H4 (cell line): ENCODE data around the gene GTF2H1. TPM values are rescaled to one million over a fixed set of nuclear protein-coding genes. Genes with fewer than 3 reads are reported as not detected.
A peak's percentile ranks its signal among the peaks of the same experiment; 100 is the strongest.

ENCODE experiments used
- DNase-seq: peaks from one replicate; pipeline ENCODE4 v3.0.0-alpha.2; 2015; ENCODE audit warnings: low spot score
- total RNA-seq: library from RNA; depleted of rRNA; stranded (reverse); fragments of >200 nt; shearing (Covaris generic); gene quantifications from 2 replicates; pipeline ENCODE4 v1.2.3, GENCODE V29; 2014; rRNA removed

Gene GTF2H1
- 80.5 and 83.3 TPM in 2 replicates for total RNA-seq

DNA sequence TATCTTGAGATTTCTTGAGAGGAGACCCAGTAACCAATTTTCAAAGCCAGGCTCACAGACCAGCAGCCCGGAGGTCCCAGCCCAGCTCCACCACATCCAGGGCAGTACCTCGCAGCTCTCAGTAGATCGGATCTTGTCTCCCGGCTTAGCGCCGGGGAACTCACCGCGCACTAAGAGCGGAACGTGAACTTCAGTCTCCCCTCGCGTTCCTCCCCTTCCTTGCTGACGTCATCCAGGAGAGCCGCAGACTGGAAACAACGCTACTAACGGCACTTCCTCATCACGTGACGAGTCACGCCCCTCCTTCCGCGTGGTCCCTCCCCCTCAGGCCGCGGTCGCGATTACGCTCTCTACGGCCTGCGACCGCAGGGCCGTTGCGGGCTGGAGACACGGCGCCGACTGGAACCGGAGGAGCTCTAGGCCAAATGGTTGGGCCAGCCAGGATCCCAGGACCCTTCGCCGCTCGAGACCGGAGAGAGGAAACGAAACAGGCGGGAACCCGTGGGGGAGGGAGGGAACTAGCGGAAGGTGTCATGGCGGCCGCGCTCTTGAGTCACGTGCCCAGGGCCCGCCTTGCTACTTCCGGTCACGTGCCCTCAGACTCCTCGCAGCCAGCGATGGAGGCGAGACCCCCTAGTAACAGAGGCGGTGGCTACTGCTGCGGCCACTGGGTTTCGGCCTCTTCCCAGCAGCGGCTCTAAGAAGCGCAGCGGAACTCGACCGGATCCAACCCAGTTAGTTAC lies at the start of gene GTF2H1, which contains the start of gene HPS5:
GTF2H1 (plus strand) TSS at position 599 of the 743 bp plus-strand sequence. CDS start 10,508 bp downstream, outside the sequence.
HPS5 (minus strand) TSS at position 172 of the 743 bp plus-strand sequence. CDS start 4,282 bp downstream, outside the sequence.
- DNase-seq = peak; percentile 99

GRCh38 chr11:18277565-18278271 lies 44.6 kb upstream of the GTF2H1 start:
- no peak for DNase-seq

DNA sequence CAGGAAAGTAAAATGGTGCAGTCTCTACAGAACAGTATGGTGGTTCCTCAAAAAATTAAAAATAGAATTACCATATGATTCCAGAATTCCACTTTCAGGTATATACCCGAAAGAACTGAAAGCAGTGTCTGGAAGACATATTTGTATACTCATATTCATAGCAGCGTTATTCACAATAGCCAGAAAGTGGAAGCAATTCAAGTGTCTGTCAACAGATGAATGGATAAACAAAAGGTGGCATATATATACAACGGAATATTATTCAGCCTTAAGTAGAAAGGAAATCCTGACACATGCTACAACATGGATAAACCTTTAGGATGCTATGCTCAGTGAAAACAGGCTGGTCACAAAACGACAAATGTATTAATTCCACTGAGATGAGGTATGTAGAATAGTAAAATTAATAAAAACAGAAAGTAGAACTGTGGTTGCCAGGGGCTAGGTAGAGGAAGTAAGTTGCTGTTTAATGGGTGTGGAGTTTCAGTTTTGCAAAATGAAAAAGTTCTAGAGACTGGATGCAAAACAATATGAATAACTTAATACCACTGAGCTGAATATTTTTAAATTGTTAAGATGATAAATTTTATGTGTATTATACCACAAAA lies 41.8 kb upstream of the GTF2H1 start:
- DNase-seq = no peak

DNA sequence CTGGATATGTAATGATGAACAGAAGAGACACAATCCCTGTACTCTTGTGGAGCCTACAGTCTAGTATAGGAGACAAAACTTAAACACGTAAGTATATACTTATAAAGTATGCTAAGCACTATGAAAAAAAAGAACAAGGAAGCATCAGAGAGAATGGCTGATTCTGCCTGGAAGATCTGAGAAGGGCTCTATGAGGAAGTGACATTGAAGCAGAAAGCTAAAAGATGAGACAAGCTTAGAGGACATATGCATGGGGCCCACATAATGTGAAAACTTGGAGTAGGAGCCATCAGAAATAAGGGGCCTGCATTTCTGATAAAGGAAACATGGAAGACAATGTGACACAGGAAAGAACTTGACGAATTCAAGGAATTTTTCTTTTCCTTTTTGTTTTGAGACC lies 39.7 kb upstream of the GTF2H1 start:
- no peak for DNase-seq

GRCh38 chr11:18285841-18286240 lies 36.5 kb upstream of the GTF2H1 start:
- no peak for DNase-seq

GRCh38 chr11:18288911-18289310 lies 33.5 kb upstream of the GTF2H1 start:
- no peak for DNase-seq

GRCh38 chr11:18294862-18295261 lies 27.5 kb upstream of the GTF2H1 start:
- no peak for DNase-seq

GRCh38 chr11:18295316-18295715 lies 27.1 kb upstream of the GTF2H1 start:
- no peak for DNase-seq

- DNase-seq = no peak
Measured at GRCh38 chr11:18299721-18300120, 22.6 kb upstream of the GTF2H1 start.

GRCh38 chr11:18304745-18305144 lies 17.6 kb upstream of the GTF2H1 start:
- no peak for DNase-seq

GRCh38 chr11:18307461-18308139 lies 14.8 kb upstream of the GTF2H1 start:
- DNase-seq = no peak

- no peak for DNase-seq
Measured at GRCh38 chr11:18308242-18308641, 14.1 kb upstream of the GTF2H1 start.

DNA sequence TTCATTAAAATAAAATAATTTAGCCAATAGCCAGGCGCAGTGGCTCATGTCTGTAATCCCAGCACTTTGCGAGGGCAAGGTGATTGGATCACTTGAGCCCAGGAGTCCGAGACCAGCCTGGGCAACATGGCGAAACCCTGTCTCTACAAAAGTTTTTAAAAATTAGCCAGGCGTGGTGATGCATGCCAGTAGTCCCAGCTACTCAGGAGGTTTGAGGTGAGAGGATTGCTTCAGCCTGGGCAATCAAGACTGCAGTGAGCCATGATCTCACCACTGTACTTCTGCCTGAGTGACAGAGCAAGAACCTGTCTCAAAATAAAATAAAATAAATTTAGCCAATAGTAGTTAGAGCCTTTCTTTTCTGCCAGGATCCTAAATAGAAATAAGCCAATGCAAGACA lies 12.7 kb upstream of the GTF2H1 start:
- no peak for DNase-seq

DNA sequence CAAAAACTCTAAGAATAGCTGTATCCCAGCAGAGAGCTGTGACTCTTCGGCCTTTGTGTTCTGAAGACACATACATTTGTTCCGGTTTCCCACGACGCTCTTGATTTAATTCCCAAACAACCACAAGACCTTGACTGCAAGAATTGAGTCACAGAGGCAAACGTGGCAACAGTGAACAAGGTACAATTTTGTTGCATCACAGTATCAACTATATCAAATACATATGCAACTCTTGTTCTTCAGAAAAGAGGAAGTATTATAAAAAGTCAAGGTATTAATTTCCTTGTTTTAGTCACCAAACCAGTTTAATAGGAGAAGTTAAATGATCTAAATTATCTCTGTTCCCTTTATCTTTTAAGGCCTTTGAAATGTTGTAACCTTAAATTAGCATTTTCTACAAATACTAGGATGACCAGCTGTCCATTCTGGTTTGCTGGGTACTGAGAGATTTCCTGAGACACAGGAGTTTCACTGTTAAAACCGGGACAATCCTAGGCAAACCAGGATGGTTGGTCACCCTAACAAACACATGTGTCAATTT lies 11.5 kb upstream of the GTF2H1 start:
- no peak for DNase-seq

- no peak for DNase-seq
Measured at GRCh38 chr11:18312012-18312411, 10.4 kb upstream of the GTF2H1 start.

DNA sequence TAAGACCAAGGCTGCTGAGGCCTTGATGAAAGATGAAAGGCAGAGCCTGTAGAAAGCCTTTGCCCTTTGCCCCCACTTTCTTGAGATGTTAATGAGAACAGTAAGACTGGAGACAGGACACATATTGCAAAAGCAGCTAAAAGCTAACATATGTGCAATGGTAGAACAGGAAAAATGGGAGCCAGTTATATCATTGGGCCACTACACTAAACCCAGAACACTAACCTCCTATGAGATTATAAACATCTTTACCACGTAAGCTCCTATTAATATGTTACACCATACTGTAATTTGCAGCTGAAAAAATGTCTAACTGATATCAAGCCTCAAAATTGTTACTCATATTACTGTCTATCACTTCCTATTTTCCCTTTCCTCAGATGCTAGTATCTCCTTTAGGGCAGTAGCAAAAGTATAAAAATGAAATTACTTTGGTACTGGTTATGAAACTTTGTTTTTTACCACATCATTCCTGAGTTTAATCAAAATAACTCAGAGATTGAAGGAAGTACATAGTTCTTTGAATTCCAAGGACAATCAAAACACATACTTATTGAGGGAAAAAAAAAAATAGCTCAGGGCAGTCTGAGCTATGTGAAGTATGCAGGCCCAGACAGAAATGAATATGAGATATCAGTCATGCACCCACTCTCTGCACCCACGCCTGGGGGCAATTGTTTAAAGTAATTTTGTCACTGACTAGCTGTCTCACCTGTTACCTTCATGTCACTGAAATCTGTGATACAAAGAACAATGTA lies 9.5 kb upstream of the GTF2H1 start:
- no peak for DNase-seq

- no peak for DNase-seq
Measured at GRCh38 chr11:18313965-18314763, 8.2 kb upstream of the GTF2H1 start.

- DNase-seq = no peak
Measured at GRCh38 chr11:18314784-18315523, 7.4 kb upstream of the GTF2H1 start.

- DNase-seq = no peak
Measured at GRCh38 chr11:18315893-18316292, 6.5 kb upstream of the GTF2H1 start.
